HepG2 (cell line): ENCODE data around the gene TECTA. TPM values are rescaled to one million over a fixed set of nuclear protein-coding genes. Genes with fewer than 3 reads are reported as not detected.

ENCODE experiments used
- ATAC-seq: fragments of 200-7000 bp; cut with Tn5 transposase; 3 replicates; pipeline ENCODE4 v1.9.1; 2020; ENCODE audit warnings: mild to moderate bottlenecking, moderate library complexity
- BruUV-seq: library from RNA; stranded (reverse); fragments of 400-500 nt; replicated peaks from 2 replicates; lab custom pipeline; 2021; lab: Mats Ljungman, UMichigan
- CTCF ChIA-PET: fragments of 300-600 bp; formaldehyde crosslinking; extraction: SDS; loops from one replicate; lab custom pipeline; 2021; ENCODE audit warnings: low total read pairs, inconsistent platforms, low intra/inter-chr PET ratio; lab: Yijun Ruan, JAX
- POLR2A ChIA-PET: fragments of 350-600 bp; sonication (Branson Sonifier 250); formaldehyde crosslinking; loops from one replicate; lab custom pipeline; 2020; ENCODE audit warnings: antibody characterized with exemption, inconsistent platforms; lab: Yijun Ruan, JAX
- DNase-seq: peaks from one replicate; pipeline ENCODE4 v3.0.0-alpha.2; 2015; ENCODE audit warnings: low spot score
- FAIRE-seq: peaks from 3 replicates; lab custom pipeline; 2011; peaks lifted over from hg19 to GRCh38; lab: Jason Lieb, UNC
- H2AFZ ChIP-seq: one replicate; pipeline ENCODE4 v1.6.1; 2011; ENCODE audit warnings: low read length, inconsistent platforms
- H3K27ac ChIP-seq: fragments of 300-600 bp; 3 replicates; pipeline ENCODE4 v1.8.0; 2011; ENCODE audit warnings: mixed run types, mild to moderate bottlenecking, mixed read lengths, low read length, inconsistent platforms; ENCODE audit not compliant: insufficient read depth; ENCODE audit errors: extremely low read length
- H3K27me3 ChIP-seq, 2 experiments: fragments of 200-600 bp in 1 of 2; 2 replicates in 1 of 2; 3 replicates in 1 of 2; pipeline versions ENCODE4 v1.6.0 to v1.8.0; 2011; ENCODE audit warnings: low read length in 2 of 2, mild to moderate bottlenecking in 2 of 2, moderate library complexity in 2 of 2, inconsistent platforms in 1 of 2; ENCODE audit not compliant: insufficient read depth in 2 of 2, control insufficient read depth in 1 of 2
- H3K36me3 ChIP-seq, 2 experiments: fragments of 200-600 bp in 1 of 2; replicated peaks in 1 of 2; 2 replicates in 1 of 2; 3 replicates in 1 of 2; pipeline versions ENCODE4 v1.5.1 to v1.8.0; 2011; ENCODE audit warnings: low read length in 2 of 2, inconsistent platforms in 1 of 2; ENCODE audit not compliant: insufficient read depth in 2 of 2, control insufficient read depth in 1 of 2
- H3K4me1 ChIP-seq: 2 replicates; pipeline ENCODE4 v1.5.1; 2012; ENCODE audit warnings: low read length, inconsistent platforms; ENCODE audit not compliant: insufficient read depth
- H3K4me2 ChIP-seq: 2 replicates; pipeline ENCODE4 v1.6.0; 2011; ENCODE audit warnings: low read depth, low read length, inconsistent platforms
- H3K4me3 ChIP-seq, 3 experiments: fragments of 200-600 bp in 1 of 3; sonication (generic), shearing (Covaris generic) in 1 of 3; replicated peaks in 1 of 3; 2 replicates each; pipeline ENCODE4 v1.5.1; 2011 to 2016; ENCODE audit warnings: low read length in 3 of 3, inconsistent platforms in 2 of 3, low read depth in 2 of 3, mild to moderate bottlenecking in 2 of 3, control low read depth in 1 of 3, mixed read lengths in 1 of 3; ENCODE audit not compliant: insufficient read depth in 1 of 3
- H3K79me2 ChIP-seq: one replicate; pipeline ENCODE4 v1.6.1; 2011; ENCODE audit warnings: low read length, inconsistent platforms; ENCODE audit not compliant: insufficient read depth
- H3K9ac ChIP-seq: 2 replicates; pipeline ENCODE4 v1.6.0; 2011; ENCODE audit warnings: mild to moderate bottlenecking, low read depth, low read length, inconsistent platforms; ENCODE audit not compliant: insufficient read depth
- H3K9me3 ChIP-seq: 2 replicates; pipeline ENCODE4 v1.5.1; 2012; ENCODE audit warnings: mild to moderate bottlenecking, low read length
- H4K20me1 ChIP-seq: 2 replicates; pipeline ENCODE4 v1.6.0; 2011; ENCODE audit warnings: inconsistent platforms, mild to moderate bottlenecking, low read length, moderate library complexity; ENCODE audit not compliant: insufficient read depth
- CAMTA2 ChIP-seq: sonication (generic); formaldehyde crosslinking; IDR thresholded peaks from 2 replicates; pipeline ENCODE4 v1.4.0; 2020; ENCODE audit warnings: mild to moderate bottlenecking, missing genetic modification reagents, borderline replicate concordance
- GATAD2A ChIP-seq: IDR thresholded peaks from 2 replicates; pipeline ENCODE4 v1.6.1; 2016
- MED1 ChIP-seq: sonication (generic); formaldehyde crosslinking; IDR thresholded peaks from 2 replicates; pipeline ENCODE4 v1.4.0; 2020; ENCODE audit warnings: missing genetic modification reagents
- ZBTB26 ChIP-seq: IDR thresholded peaks from 2 replicates; pipeline ENCODE4 v1.6.1; 2016; ENCODE audit warnings: missing compliant biosample characterization, missing genetic modification reagents, borderline replicate concordance
- ZNF343 ChIP-seq: sonication (generic); formaldehyde crosslinking; IDR thresholded peaks from 2 replicates; pipeline ENCODE4 v1.4.0; 2020; ENCODE audit warnings: mild to moderate bottlenecking, missing genetic modification reagents
- ZNF512 ChIP-seq: sonication (generic); formaldehyde crosslinking; IDR thresholded peaks from 2 replicates; pipeline ENCODE4 v1.4.0; 2020; ENCODE audit warnings: mild to moderate bottlenecking, missing genetic modification reagents
- ZNF710 ChIP-seq: sonication (generic); formaldehyde crosslinking; IDR thresholded peaks from 2 replicates; pipeline ENCODE4 v1.5.0; 2020; ENCODE audit warnings: mild to moderate bottlenecking, missing genetic modification reagents, borderline replicate concordance
- ZNF749 ChIP-seq: sonication (generic); formaldehyde crosslinking; IDR thresholded peaks from 2 replicates; pipeline ENCODE4 v1.8.0; 2022; ENCODE audit warnings: mild to moderate bottlenecking, missing genetic modification reagents, moderate library complexity, borderline replicate concordance
- WGBS: methylation state at CpG from one replicate; pipeline ENCODE4 v1.1.6; 2017; ENCODE audit warnings: low lambda C conversion rate; 5-methylcytosine and 5-hydroxymethylcytosine counted together
- in situ Hi-C: cut with HindIII; loops from 2 replicates; pipeline ENCODE4 v1.10.0; 2017; ENCODE audit warnings: low pct_unique_long_range_greater_than_20kb; ENCODE audit not compliant: extremely low pct_ligation_motif_present
- intact Hi-C: fragments of 100-400 bp; cut with micrococcal nuclease; formaldehyde crosslinking; loops from one replicate; pipeline ENCODE4 v1.10.0; 2022; ENCODE audit not compliant: unreplicated experiment
- polyA plus RNA-seq, 8 experiments: library from polyadenylated mRNA; depleted of rRNA in 3 of 8; stranded (reverse) in 7 of 8; unstranded in 1 of 8; fragments of >200 nt; fragmentation: Illumina TruSeq in 4 of 8; extraction: Trizol in 4 of 8; gene quantifications; 2 replicates each; pipeline versions ENCODE4 v1.2.1 to v1.2.3, GENCODE V29; 2011 to 2016; ENCODE audit warnings: low read depth in 4 of 8, missing spikeins in 1 of 8, mixed read lengths in 1 of 8; ENCODE audit not compliant: insufficient read depth in 1 of 8
- total RNA-seq, 5 experiments: library from RNA; depleted of rRNA; stranded (reverse); fragments of >200 nt; fragmentation: Illumina TruSeq; extraction: Trizol; gene quantifications; 2 replicates each; pipeline ENCODE4 v1.2.3, GENCODE V29; 2016; ENCODE audit warnings: low read depth in 1 of 5

Gene TECTA
- total and polyA plus RNA-seq, 2 of the 13 experiments (the other 11 are each of a cell fraction or from before 2014, with no cell fraction given), result 0.04 to 0.17 TPM

GRCh38 chr11:121067453-121067852 lies 33.6 kb upstream of the TECTA start (continued):
- TF ChIP-seq ZNF710 (CRISPR knock-in tag) (peak; percentile 87; the same call in 1 of the 2 replicates), CAMTA2 (CRISPR knock-in tag) (no peak), GATAD2A (CRISPR knock-in tag) (peak; percentile 89), MED1 (CRISPR knock-in tag) (peak; percentile 82)

GRCh38 chr11:121067962-121068647 lies 32.9 kb upstream of the TECTA start:
- BruUV-seq, result TSS peak; percentile 94
- CTCF ChIA-PET, result no interaction called here
- intact Hi-C loops, result no loop called here

More at GRCh38 chr11:121067962-121068647, 32.9 kb upstream of the TECTA start:
- Histone ChIP-seq H2AFZ (no peak overlapping the region), H3K4me1 (peaks cover 67% of the 10 kb centered on the region), H3K9ac (peak overlapping the region; percentile 74), H3K27me3 (no peaks in the 10 kb centered on the region), H3K27ac (peak overlapping the region; percentile 98), H4K20me1 (no peaks in the 10 kb centered on the region), H3K79me2 (no peaks in the 10 kb centered on the region), H3K4me3 (peak overlapping the region in 1 of 3 experiments; percentile 15; a peak in 1 of 6 replicates), H3K36me3 (no peaks in the 10 kb centered on the region), H3K4me2 (peak overlapping the region; percentile 69), H3K9me3 (no peaks in the 10 kb centered on the region)
- 59% methylated on average over 6 of the region's 6 CpGs for WGBS
- TF ChIP-seq ZNF343 (CRISPR knock-in tag) (no peak), ZBTB26 (CRISPR knock-in tag) (0 out of 2 replicates have a peak, but pooled peaks have one; percentile 11), ZNF512 (CRISPR knock-in tag) (no peak), ZNF749 (CRISPR knock-in tag) (no peak)
- POLR2A ChIA-PET, result interaction anchor here (0.7 to 2.6 kb wide), 7 partner anchors 17 to 677 kb away, joined by 3 to 15 read pairs (median 4); partner anchors contain the start of genes SC5D and TBCEL
- in situ Hi-C loops, result no loop called here
- DNase-seq, result no peak
- peak; percentile 66 for ATAC-seq
- no peak for FAIRE-seq
